HepG2 (cell line): ENCODE data around the gene FGD4. TPM values are rescaled to one million over a fixed set of nuclear protein-coding genes. Genes with fewer than 3 reads are reported as not detected.

Source experiments
- ATF1 ChIP-seq: IDR thresholded peaks from 2 replicates; pipeline ENCODE4 v1.6.1; 2016; ENCODE audit warnings: mild to moderate bottlenecking, control low read depth
- ELF4 ChIP-seq: sonication (generic); formaldehyde crosslinking; IDR thresholded peaks from 2 replicates; pipeline ENCODE4 v1.5.0; 2020; ENCODE audit warnings: missing genetic modification reagents, mild to moderate bottlenecking, moderate library complexity, borderline replicate concordance
- ESRRA ChIP-seq: sonication (generic); formaldehyde crosslinking; IDR thresholded peaks from 2 replicates; pipeline ENCODE4 v1.5.1; 2020; ENCODE audit warnings: mild to moderate bottlenecking, low read depth, missing genetic modification reagents
- FOXK1 ChIP-seq: sonication (generic); formaldehyde crosslinking; IDR thresholded peaks from 2 replicates; pipeline ENCODE4 v1.4.0; 2020; ENCODE audit warnings: low read depth, missing genetic modification reagents, borderline replicate concordance
- FOXP4 ChIP-seq: sonication (generic); formaldehyde crosslinking; IDR thresholded peaks from 2 replicates; pipeline ENCODE4 v1.4.0; 2020; ENCODE audit warnings: missing genetic modification reagents
- GATA4 ChIP-seq: sonication (generic); IDR thresholded peaks from 2 replicates; pipeline ENCODE4 v1.6.1; 2016; ENCODE audit warnings: antibody characterized with exemption, low read depth, borderline replicate concordance
- GTF2F1 ChIP-seq: fragments of 150-350 bp; IDR thresholded peaks from 2 replicates; pipeline ENCODE4 v1.6.1; 2014; ENCODE audit warnings: low read length
- KDM1A ChIP-seq: IDR thresholded peaks from 2 replicates; pipeline ENCODE4 v1.6.1; 2016; ENCODE audit warnings: missing compliant biosample characterization
- KMT2B ChIP-seq: IDR thresholded peaks from 2 replicates; pipeline ENCODE4 v1.6.1; 2016; ENCODE audit warnings: missing genetic modification reagents, missing compliant biosample characterization
- MAF1 ChIP-seq: sonication (generic); formaldehyde crosslinking; IDR thresholded peaks from 2 replicates; pipeline ENCODE4 v1.5.0; 2020; ENCODE audit warnings: missing genetic modification reagents, borderline replicate concordance
- ZBTB46 ChIP-seq: sonication (generic); formaldehyde crosslinking; IDR thresholded peaks from 2 replicates; pipeline ENCODE4 v1.4.0; 2020; ENCODE audit warnings: mild to moderate bottlenecking, missing genetic modification reagents, borderline replicate concordance
- ZNF282 ChIP-seq: fragments of 450-650 bp; IDR thresholded peaks from 2 replicates; pipeline ENCODE4 v1.6.1; 2018; ENCODE audit not compliant: partially characterized antibody
- ZNF549 ChIP-seq: sonication (generic); formaldehyde crosslinking; IDR thresholded peaks from 2 replicates; pipeline ENCODE4 v1.5.0; 2020; ENCODE audit warnings: missing genetic modification reagents
- ZNF570 ChIP-seq: sonication (generic); formaldehyde crosslinking; IDR thresholded peaks from 2 replicates; pipeline ENCODE4 v1.4.0; 2020; ENCODE audit warnings: mild to moderate bottlenecking, missing genetic modification reagents, borderline replicate concordance
- ZNF574 ChIP-seq: sonication (generic); formaldehyde crosslinking; IDR thresholded peaks from 2 replicates; pipeline ENCODE4 v1.4.0; 2020; ENCODE audit warnings: missing genetic modification reagents
- ZNF616 ChIP-seq: sonication (generic); formaldehyde crosslinking; IDR thresholded peaks from 2 replicates; pipeline ENCODE4 v1.5.0; 2020; ENCODE audit warnings: low read depth, mild to moderate bottlenecking, missing genetic modification reagents
- ZNF670 ChIP-seq: sonication (generic); formaldehyde crosslinking; IDR thresholded peaks from 2 replicates; pipeline ENCODE4 v1.8.0; 2022; ENCODE audit warnings: mild to moderate bottlenecking, missing genetic modification reagents, borderline replicate concordance
- ZNF691 ChIP-seq: sonication (generic); formaldehyde crosslinking; IDR thresholded peaks from 2 replicates; pipeline ENCODE4 v1.4.0; 2020; ENCODE audit warnings: missing genetic modification reagents, low read depth, mild to moderate bottlenecking, borderline replicate concordance
- polyA plus RNA-seq, 8 experiments: library from polyadenylated mRNA; depleted of rRNA in 3 of 8; stranded (reverse) in 7 of 8; unstranded in 1 of 8; fragments of >200 nt; fragmentation: Illumina TruSeq in 4 of 8; extraction: Trizol in 4 of 8; gene quantifications; 2 replicates each; pipeline versions ENCODE4 v1.2.1 to v1.2.3, GENCODE V29; 2011 to 2016; ENCODE audit warnings: low read depth in 4 of 8, missing spikeins in 1 of 8, mixed read lengths in 1 of 8; ENCODE audit not compliant: insufficient read depth in 1 of 8
- total RNA-seq, 5 experiments: library from RNA; depleted of rRNA; stranded (reverse); fragments of >200 nt; fragmentation: Illumina TruSeq; extraction: Trizol; gene quantifications; 2 replicates each; pipeline ENCODE4 v1.2.3, GENCODE V29; 2016; ENCODE audit warnings: low read depth in 1 of 5
- TF ChIP-seq, protein P1 (sequence below): sonication (generic); formaldehyde crosslinking; IDR thresholded peaks from 2 replicates; pipeline ENCODE4 v1.4.0; 2020; ENCODE audit warnings: mild to moderate bottlenecking, missing genetic modification reagents

Gene FGD4
- total and polyA plus RNA-seq, 2 of the 13 experiments (the other 11 are each of a cell fraction or from before 2014, with no cell fraction given) = 4.6 to 6.6 TPM

GRCh38 chr12:32399370-32400113, at the start of gene FGD4 (continued):
- TF ChIP-seq ZNF670 (CRISPR knock-in tag) (no peak), ZNF570 (no peak), KDM1A (CRISPR knock-in tag) (no peak), ZNF549 (CRISPR knock-in tag) (no peak), MAF1 (CRISPR knock-in tag) (no peak), ELF4 (no peak), ZBTB46 (CRISPR knock-in tag) (no peak), ZNF282 (no peak), ZNF574 (peak; percentile 85), GTF2F1 (no peak), ATF1 (CRISPR knock-in tag) (no peak), ESRRA (CRISPR knock-in tag) (peak; percentile 56; the same call in 1 of the 2 replicates), GATA4 (no peak), FOXK1 (CRISPR knock-in tag) (no peak), ZNF616 (CRISPR knock-in tag) (peak; percentile 16; the same call in 1 of the 2 replicates), FOXP4 (CRISPR knock-in tag) (0 out of 2 replicates have a peak, but pooled peaks have one; percentile 12), KMT2B (CRISPR knock-in tag) (peak; percentile 79), ZNF691 (CRISPR knock-in tag) (no peak; the same call in 1 of the 2 replicates)
- TF ChIP-seq, protein P1, sequence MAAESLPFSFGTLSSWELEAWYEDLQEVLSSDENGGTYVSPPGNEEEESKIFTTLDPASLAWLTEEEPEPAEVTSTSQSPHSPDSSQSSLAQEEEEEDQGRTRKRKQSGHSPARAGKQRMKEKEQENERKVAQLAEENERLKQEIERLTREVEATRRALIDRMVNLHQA (CRISPR knock-in tag) = no peak
